Measurements from ENCODE around the gene CCDC47. TPM values are rescaled to one million over a fixed set of nuclear protein-coding genes. Genes with fewer than 3 reads are reported as not detected.
"Not testable (repeated sequence)": the region's sequence is repeated elsewhere in the genome, so short reads cannot be mapped to it uniquely, and the experiment has no call there.

CCDC47 gene
- total RNA-seq, 1 donor from 2014 or later, result 76.2 TPM

- Histone ChIP-seq H3K36me3 (peaks cover 0 to 3% of the 10 kb centered on the region in 2 donors), H3K27ac (no peak overlapping the region), H3K27me3 (no peaks in the 10 kb centered on the region), H3K4me1 (peaks cover 0 to 6% of the 10 kb centered on the region in 2 donors), H3K9me3 (no peaks in the 10 kb centered on the region), H3K4me3 (no peak overlapping the region)
- intact Hi-C loops (cut with DNase I), result no loop called here
- TF ChIP-seq CTCF (IDR thresholded peaks at IDR 0.05), result no peak
- DNase-seq (ENCODE audit: low spot score in 2 of 2), result no peak
Observed at GRCh38 chr17:63735691-63736090, 37.7 kb downstream of the CCDC47 start.

GRCh38 chr17:63722403-63722802 is 51.0 kb downstream of the CCDC47 start:
- Histone ChIP-seq H3K36me3 (peaks cover 24 to 32% of the 10 kb centered on the region in 2 donors), H3K9me3 (no peaks in the 10 kb centered on the region), H3K27me3 (no peaks in the 10 kb centered on the region), H3K4me3 (no peak overlapping the region), H3K27ac (no peak overlapping the region), H3K4me1 (no peaks in the 10 kb centered on the region)
- intact Hi-C loops (cut with DNase I), result no loop called here
- no peak for TF ChIP-seq CTCF (IDR thresholded peaks at IDR 0.05)
- DNase-seq (ENCODE audit: low spot score in 2 of 2), result no peak

GRCh38 chr17:63720194-63720593 is 53.2 kb downstream of the CCDC47 start:
- DNase-seq (ENCODE audit: low spot score in 2 of 2); H3K4me1 ChIP-seq; H3K9me3 ChIP-seq; intact Hi-C loops (cut with DNase I); H3K27ac ChIP-seq; H3K27me3 ChIP-seq; H3K4me3 ChIP-seq: not testable (repeated sequence)
- peaks cover 6 to 18% of the 10 kb centered on the region in 2 donors for H3K36me3 ChIP-seq

GRCh38 chr17:63718988-63719387 is 54.4 kb downstream of the CCDC47 start:
- H3K9me3 ChIP-seq, result no peaks in the 10 kb centered on the region
- H3K36me3 ChIP-seq, result peaks cover 6 to 11% of the 10 kb centered on the region in 2 donors

GRCh38 chr17:63716426-63716825 is 57.0 kb downstream of the CCDC47 start:
- no peak for DNase-seq (ENCODE audit: low spot score in 2 of 2)
- Histone ChIP-seq H3K27me3 (no peaks in the 10 kb centered on the region), H3K4me3 (no peak overlapping the region), H3K4me1 (no peaks in the 10 kb centered on the region), H3K9me3 (no peaks in the 10 kb centered on the region), H3K27ac (no peak overlapping the region), H3K36me3 (peaks cover 22 to 33% of the 10 kb centered on the region in 2 donors)
- TF ChIP-seq CTCF (IDR thresholded peaks at IDR 0.05), result no peak
- intact Hi-C loops (cut with DNase I), result no loop called here

More at GRCh38 chr17:63718988-63719387, 54.4 kb downstream of the CCDC47 start:
- H3K4me3 ChIP-seq, result no peak overlapping the region
- no peak for TF ChIP-seq CTCF (IDR thresholded peaks at IDR 0.05)
- no peak for DNase-seq (ENCODE audit: low spot score in 2 of 2)
- intact Hi-C loops (cut with DNase I), result no loop called here
- H3K27me3 ChIP-seq, result no peaks in the 10 kb centered on the region
- H3K27ac ChIP-seq, result no peak overlapping the region
- no peaks in the 10 kb centered on the region for H3K4me1 ChIP-seq

- Histone ChIP-seq H3K9me3 (no peaks in the 10 kb centered on the region), H3K36me3 (peaks cover 36 to 49% of the 10 kb centered on the region in 2 donors), H3K27me3 (no peaks in the 10 kb centered on the region), H3K4me1 (no peaks in the 10 kb centered on the region), H3K4me3 (no peak overlapping the region), H3K27ac (no peak overlapping the region)
- DNase-seq (ENCODE audit: low spot score in 2 of 2), result peak in 1 of 2 donors; percentile 50
- intact Hi-C loops (cut with DNase I), result no loop called here
- TF ChIP-seq CTCF (IDR thresholded peaks at IDR 0.05), result no peak
Observed at GRCh38 chr17:63714550-63715277, 58.7 kb downstream of the CCDC47 start.

Measured in ascending aorta (tissue), 2 donors.